OCI-LY7 (cell line): ENCODE measurements around the gene PRSS27. TPM values are rescaled to one million over a fixed set of nuclear protein-coding genes. Genes with fewer than 3 reads are reported as not detected.

Experiments used
- BruUV-seq: library from RNA; stranded (reverse); fragments of 400-500 nt; replicated peaks from 2 replicates; lab custom pipeline; 2021; lab: Mats Ljungman, UMichigan
- CTCF ChIA-PET: fragments of 300-600 bp; sonication (Branson Sonifier 250); formaldehyde crosslinking; loops from one replicate; lab custom pipeline; 2022; ENCODE audit warnings: antibody characterized with exemption; ENCODE audit not compliant: unreplicated experiment; lab: Charles Lee
- POLR2A ChIA-PET: fragments of 300-600 bp; sonication (Branson Sonifier 250); formaldehyde crosslinking; loops from one replicate; lab custom pipeline; 2022; ENCODE audit warnings: antibody characterized with exemption; lab: Charles Lee
- DNase-seq: peaks from one replicate; pipeline ENCODE4 v3.0.0-alpha.2; 2015; ENCODE audit warnings: low spot score
- H2AFZ ChIP-seq: fragments of 200-600 bp; sonication (generic), shearing (Covaris generic); 2 replicates; pipeline ENCODE4 v1.6.1; 2014; ENCODE audit warnings: mild to moderate bottlenecking, antibody characterized with exemption, low read length, moderate library complexity
- H3K27ac ChIP-seq: fragments of 200-600 bp; sonication (generic); 2 replicates; pipeline ENCODE4 v1.5.1; 2014; ENCODE audit warnings: mixed run types, low read depth, mild to moderate bottlenecking, moderate library complexity, low read length, inconsistent platforms; ENCODE audit not compliant: poor library complexity, severe bottlenecking
- H3K36me3 ChIP-seq: fragments of 200-600 bp; sonication (generic); 2 replicates; pipeline ENCODE4 v1.6.1; 2014; ENCODE audit warnings: mild to moderate bottlenecking, antibody characterized with exemption, low read length, moderate library complexity, mixed read lengths; ENCODE audit not compliant: insufficient read depth
- H3K4me1 ChIP-seq: fragments of 200-600 bp; sonication (generic); 2 replicates; pipeline ENCODE4 v1.5.1; 2014; ENCODE audit warnings: mild to moderate bottlenecking, low read length; ENCODE audit not compliant: insufficient read depth, poor library complexity, severe bottlenecking
- H3K4me2 ChIP-seq: fragments of 200-600 bp; sonication (generic); 2 replicates; pipeline ENCODE4 v1.6.1; 2014; ENCODE audit warnings: mild to moderate bottlenecking, low read length
- H3K4me3 ChIP-seq: fragments of 200-600 bp; sonication (generic); 2 replicates; pipeline ENCODE4 v1.5.1; 2014; ENCODE audit warnings: mild to moderate bottlenecking, low read depth, low read length; ENCODE audit not compliant: poor library complexity, severe bottlenecking
- H3K79me2 ChIP-seq: fragments of 200-600 bp; sonication (generic); 2 replicates; pipeline ENCODE4 v1.6.1; 2016; ENCODE audit warnings: low read depth, mild to moderate bottlenecking, low read length, moderate library complexity, mixed read lengths; ENCODE audit not compliant: insufficient read depth
- H3K9me2 ChIP-seq: fragments of 200-600 bp; sonication (generic); 2 replicates; pipeline ENCODE4 v1.6.1; 2016; ENCODE audit warnings: mild to moderate bottlenecking, low read length, mixed read lengths; ENCODE audit not compliant: insufficient read depth
- H3K9me3 ChIP-seq: fragments of 200-600 bp; sonication (generic); 2 replicates; pipeline ENCODE4 v1.6.1; 2014; ENCODE audit warnings: mild to moderate bottlenecking, mixed run types, low read length, mixed read lengths
- H4K20me1 ChIP-seq: fragments of 200-600 bp; sonication (generic); 2 replicates; pipeline ENCODE4 v1.6.1; 2014; ENCODE audit warnings: mild to moderate bottlenecking, antibody characterized with exemption, low read length, moderate library complexity, mixed read lengths; ENCODE audit not compliant: insufficient read depth
- EZH2phosphoT487 ChIP-seq: fragments of 200-600 bp; sonication (generic); IDR thresholded peaks from 2 replicates; pipeline ENCODE4 v1.6.1; 2018; ENCODE audit warnings: low read depth, borderline replicate concordance, mild to moderate bottlenecking, mixed run types, antibody characterized with exemption, low read length, moderate library complexity, mixed read lengths
- intact Hi-C: fragments of 100-400 bp; cut with micrococcal nuclease; formaldehyde crosslinking; loops from one replicate; pipeline ENCODE4 v1.10.0; 2022; ENCODE audit not compliant: unreplicated experiment
- total RNA-seq, 2 experiments: library from RNA; depleted of rRNA in 1 of 2; stranded (reverse); fragments of >200 nt in 1 of 2; shearing (Covaris generic) in 1 of 2; gene quantifications; 2 replicates each; pipeline ENCODE4 v1.2.3, GENCODE V29; 2014 to 2022
- TF ChIP-seq, protein P1 (sequence below): fragments of 200-600 bp; sonication (generic); conservative IDR thresholded peaks from 2 replicates; pipeline ENCODE4 v1.5.1; 2014; ENCODE audit warnings: mild to moderate bottlenecking, antibody characterized with exemption, low read length, moderate library complexity, mixed read lengths

The PRSS27 gene
- total RNA-seq, 2 experiments from 2014 or later: 2.7 to 7.7 TPM

DNA sequence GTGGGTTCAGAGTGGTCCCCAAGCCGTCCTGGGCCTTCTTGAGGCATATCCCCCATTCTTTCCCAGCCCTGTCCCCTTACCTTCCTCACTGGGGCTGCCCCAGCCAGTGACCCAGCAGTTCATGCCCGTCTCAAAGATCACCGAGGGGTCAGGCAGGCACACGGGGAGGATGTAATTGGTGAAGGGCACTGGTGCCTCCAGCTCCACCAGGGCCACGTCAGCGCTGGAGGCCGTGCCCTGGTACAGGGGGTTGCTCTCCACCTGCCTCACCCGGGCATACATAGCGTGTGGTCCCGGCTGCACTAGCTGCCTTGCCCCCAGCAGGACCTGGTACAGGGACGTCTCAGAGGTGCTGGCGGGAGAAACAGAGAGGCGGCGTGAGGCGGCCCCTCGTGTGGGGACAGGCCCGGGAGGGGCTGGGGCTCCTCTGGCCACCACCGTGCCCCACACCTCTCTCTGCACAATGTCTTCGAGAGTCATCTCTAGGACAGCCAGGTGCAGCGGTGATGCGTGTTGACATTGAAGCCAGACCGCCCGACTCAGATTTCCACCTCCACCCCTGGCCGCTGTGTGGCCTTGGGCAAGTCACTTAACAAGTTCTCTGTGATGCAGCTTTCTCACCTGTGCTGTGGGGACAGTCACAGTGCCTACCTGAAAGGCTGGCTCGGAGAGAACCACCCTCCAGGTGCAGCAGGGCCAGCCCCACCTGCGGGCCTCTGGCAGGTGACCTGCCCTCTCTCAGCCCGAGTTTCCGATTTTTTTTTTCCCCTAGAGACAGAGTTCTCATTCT, 5.8 kb downstream of the PRSS27 start:
- intact Hi-C loops: no loop called here
- TF ChIP-seq EZH2phosphoT487: no peak
- TF ChIP-seq, protein P1, sequence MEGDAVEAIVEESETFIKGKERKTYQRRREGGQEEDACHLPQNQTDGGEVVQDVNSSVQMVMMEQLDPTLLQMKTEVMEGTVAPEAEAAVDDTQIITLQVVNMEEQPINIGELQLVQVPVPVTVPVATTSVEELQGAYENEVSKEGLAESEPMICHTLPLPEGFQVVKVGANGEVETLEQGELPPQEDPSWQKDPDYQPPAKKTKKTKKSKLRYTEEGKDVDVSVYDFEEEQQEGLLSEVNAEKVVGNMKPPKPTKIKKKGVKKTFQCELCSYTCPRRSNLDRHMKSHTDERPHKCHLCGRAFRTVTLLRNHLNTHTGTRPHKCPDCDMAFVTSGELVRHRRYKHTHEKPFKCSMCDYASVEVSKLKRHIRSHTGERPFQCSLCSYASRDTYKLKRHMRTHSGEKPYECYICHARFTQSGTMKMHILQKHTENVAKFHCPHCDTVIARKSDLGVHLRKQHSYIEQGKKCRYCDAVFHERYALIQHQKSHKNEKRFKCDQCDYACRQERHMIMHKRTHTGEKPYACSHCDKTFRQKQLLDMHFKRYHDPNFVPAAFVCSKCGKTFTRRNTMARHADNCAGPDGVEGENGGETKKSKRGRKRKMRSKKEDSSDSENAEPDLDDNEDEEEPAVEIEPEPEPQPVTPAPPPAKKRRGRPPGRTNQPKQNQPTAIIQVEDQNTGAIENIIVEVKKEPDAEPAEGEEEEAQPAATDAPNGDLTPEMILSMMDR: no peak
- no peak for DNase-seq
- H3K36me3 ChIP-seq: no peaks in the 10 kb centered on the region
- no peak overlapping the region for H2AFZ ChIP-seq
- H3K79me2 ChIP-seq: no peaks in the 10 kb centered on the region
- ChIA-PET CTCF (no interaction called here), POLR2A (no interaction called here)
- no peak overlapping the region for H3K4me2 ChIP-seq
- H4K20me1 ChIP-seq: no peaks in the 10 kb centered on the region
- BruUV-seq: no TSS peak
- H3K27ac ChIP-seq: no peak overlapping the region
- no peaks in the 10 kb centered on the region for H3K4me1 ChIP-seq
- no peaks in the 10 kb centered on the region for H3K9me3 ChIP-seq
- H3K4me3 ChIP-seq: no peak overlapping the region
- H3K9me2 ChIP-seq: no peaks in the 10 kb centered on the region

DNA sequence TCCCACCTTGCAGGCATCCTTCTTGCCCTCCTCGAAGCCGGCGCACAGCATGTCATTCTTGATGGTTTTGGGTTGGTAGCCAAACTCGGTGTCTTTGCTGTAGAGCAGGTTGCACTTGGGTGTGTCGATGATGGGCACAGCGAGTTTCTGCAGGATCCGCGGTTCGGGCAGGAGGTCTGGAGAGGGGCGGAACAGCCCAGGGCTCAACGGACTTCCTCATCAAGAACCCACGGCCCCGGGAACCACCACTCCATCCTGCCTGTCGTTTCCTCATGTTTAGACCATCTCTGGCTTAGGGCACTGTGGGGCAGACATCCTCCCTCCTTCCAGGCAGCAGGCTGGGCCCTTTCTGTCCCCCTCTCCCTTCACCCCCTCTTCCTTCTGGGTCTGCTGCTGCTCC, 6.5 kb downstream of the PRSS27 start:
- H3K79me2 ChIP-seq: no peaks in the 10 kb centered on the region
- no peak overlapping the region for H3K4me3 ChIP-seq
- no peaks in the 10 kb centered on the region for H3K36me3 ChIP-seq
- no peaks in the 10 kb centered on the region for H3K9me3 ChIP-seq
- CTCF ChIA-PET: no interaction called here
- POLR2A ChIA-PET: no interaction called here
- no peak overlapping the region for H2AFZ ChIP-seq
- DNase-seq: no peak
- no peaks in the 10 kb centered on the region for H3K4me1 ChIP-seq
- TF ChIP-seq EZH2phosphoT487: no peak
- TF ChIP-seq, protein P1: no peak
- intact Hi-C loops: no loop called here
- H4K20me1 ChIP-seq: no peaks in the 10 kb centered on the region
- no peaks in the 10 kb centered on the region for H3K9me2 ChIP-seq
- no peak overlapping the region for H3K4me2 ChIP-seq
- BruUV-seq: no TSS peak
- H3K27ac ChIP-seq: no peak overlapping the region

DNA sequence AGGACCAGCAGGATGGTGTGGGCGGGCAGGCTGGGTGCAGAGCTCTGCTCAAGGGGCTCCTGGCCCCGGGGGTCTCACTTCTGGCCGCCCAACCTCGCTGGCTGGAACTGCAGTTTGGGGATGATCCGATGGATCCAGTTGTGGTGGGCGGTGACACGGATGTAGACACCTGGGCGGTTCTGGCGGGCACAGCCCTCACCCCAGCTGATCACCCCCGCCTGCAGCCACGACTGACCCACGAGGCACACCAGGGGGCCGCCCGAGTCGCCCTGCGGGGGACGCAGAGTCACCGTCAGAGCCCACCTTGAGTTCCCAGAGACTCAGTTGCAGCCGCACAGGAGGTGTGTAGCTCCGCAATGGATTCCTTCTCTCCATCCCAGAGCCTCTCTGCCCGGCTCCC, 7.5 kb downstream of the PRSS27 start:
- no peaks in the 10 kb centered on the region for H4K20me1 ChIP-seq
- H3K36me3 ChIP-seq: peaks cover 3% of the 10 kb centered on the region; the same call in 1 of the 2 replicates
- H3K4me2 ChIP-seq: no peak overlapping the region
- H2AFZ ChIP-seq: no peak overlapping the region
- BruUV-seq: no TSS peak
- no peak for DNase-seq
- no peaks in the 10 kb centered on the region for H3K9me2 ChIP-seq
- H3K9me3 ChIP-seq: no peaks in the 10 kb centered on the region
- TF ChIP-seq, protein P1: no peak
- no peak for TF ChIP-seq EZH2phosphoT487
- CTCF ChIA-PET: no interaction called here
- no peak overlapping the region for H3K4me3 ChIP-seq
- intact Hi-C loops: no loop called here
- no peaks in the 10 kb centered on the region for H3K4me1 ChIP-seq
- no peak overlapping the region for H3K27ac ChIP-seq
- POLR2A ChIA-PET: no interaction called here
- no peaks in the 10 kb centered on the region for H3K79me2 ChIP-seq
